OCI-LY3 (cell line): ENCODE measurements around the gene IMP3.

Experiments
- H2AFZ ChIP-seq: fragments of 200-600, 300-600 bp; shearing (Covaris generic); 2 replicates; pipeline ENCODE4 v1.6.0; 2014; ENCODE audit warnings: antibody characterized with exemption, low read depth, low read length
- H3K27ac ChIP-seq: fragments of 200-600, 300-600 bp; sonication (generic); 2 replicates; pipeline ENCODE4 v1.5.1; 2014; ENCODE audit warnings: mild to moderate bottlenecking, low read length, moderate library complexity, mixed read lengths
- H3K27me3 ChIP-seq: fragments of 200-600, 300-600 bp; sonication (generic); 2 replicates; pipeline ENCODE4 v1.6.1; 2014; ENCODE audit warnings: low read depth, low read length, mixed read lengths
- H3K36me3 ChIP-seq: fragments of 200-600, 300-600 bp; sonication (generic); replicated peaks from 2 replicates; pipeline ENCODE3; 2014; ENCODE audit warnings: low read depth, low read length, mixed read lengths
- H3K4me1 ChIP-seq: fragments of 300-600, 200-600 bp; sonication (generic); 2 replicates; pipeline ENCODE4 v1.6.1; 2014; ENCODE audit warnings: low read length, mixed read lengths
- H3K4me2 ChIP-seq: fragments of 200-600, 300-600 bp; sonication (generic); 2 replicates; pipeline ENCODE4 v1.6.1; 2014; ENCODE audit warnings: low read length, mixed read lengths
- H3K4me3 ChIP-seq: fragments of 300-600, 200-600 bp; sonication (generic); 2 replicates; pipeline ENCODE4 v1.5.1; 2014; ENCODE audit warnings: antibody characterized with exemption, mild to moderate bottlenecking, low read length, moderate library complexity
- H3K79me2 ChIP-seq: fragments of 300-600, 200-600 bp; shearing (Covaris generic); 2 replicates; pipeline ENCODE4 v1.6.1; 2014; ENCODE audit warnings: mild to moderate bottlenecking, low read length, mixed read lengths
- H3K9ac ChIP-seq: fragments of 300-600, 200-600 bp; shearing (Covaris generic); 2 replicates; pipeline ENCODE4 v1.6.0; 2014; ENCODE audit warnings: mild to moderate bottlenecking, low read length, moderate library complexity
- H3K9me3 ChIP-seq: fragments of 200-600, 300-600 bp; shearing (Covaris generic); 2 replicates; pipeline ENCODE4 v1.6.1; 2014; ENCODE audit warnings: low read length, mixed read lengths; ENCODE audit not compliant: insufficient read depth
- H4K20me1 ChIP-seq: fragments of 200-600, 300-600 bp; sonication (generic); 2 replicates; pipeline ENCODE4 v1.6.1; 2016; ENCODE audit warnings: low read length, mixed read lengths; ENCODE audit not compliant: insufficient read depth
- EZH2phosphoT487 ChIP-seq: fragments of 200-600 bp; shearing (Covaris generic); IDR thresholded peaks from 2 replicates; pipeline ENCODE4 v1.6.1; 2018; ENCODE audit warnings: antibody characterized with exemption, mixed run types, low read depth
- TF ChIP-seq, protein P1 (sequence below): fragments of 200-600, 300-600 bp; sonication (generic); IDR thresholded peaks from 2 replicates; pipeline ENCODE4 v1.5.1; 2014; ENCODE audit warnings: antibody characterized with exemption, low read length, low read depth

The IMP3 gene

DNA sequence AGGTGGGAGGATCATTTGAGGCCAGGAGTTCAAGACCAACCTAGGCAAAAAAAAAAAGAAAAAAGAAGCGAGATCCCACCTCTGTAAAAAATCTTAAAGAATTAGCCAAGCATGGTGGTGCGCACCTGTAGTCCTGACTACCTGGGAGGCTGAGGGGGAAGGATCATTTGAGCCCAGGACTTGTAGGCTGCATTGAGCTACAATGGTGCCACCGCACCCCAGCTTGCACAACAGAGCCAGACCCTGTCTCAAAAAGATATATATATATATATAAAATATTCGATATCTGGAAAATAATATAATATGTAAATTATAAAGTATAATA lies 1.1 kb upstream of the IMP3 start:
- H3K36me3 ChIP-seq = peaks cover 19% of the 10 kb centered on the region
- peak overlapping the region; percentile 89 for H3K4me3 ChIP-seq
- H3K79me2 ChIP-seq = peaks cover 36% of the 10 kb centered on the region
- H3K27me3 ChIP-seq = peaks cover 3% of the 10 kb centered on the region
- H3K9me3 ChIP-seq = no peaks in the 10 kb centered on the region
- TF ChIP-seq EZH2phosphoT487 = no peak
- TF ChIP-seq, protein P1, sequence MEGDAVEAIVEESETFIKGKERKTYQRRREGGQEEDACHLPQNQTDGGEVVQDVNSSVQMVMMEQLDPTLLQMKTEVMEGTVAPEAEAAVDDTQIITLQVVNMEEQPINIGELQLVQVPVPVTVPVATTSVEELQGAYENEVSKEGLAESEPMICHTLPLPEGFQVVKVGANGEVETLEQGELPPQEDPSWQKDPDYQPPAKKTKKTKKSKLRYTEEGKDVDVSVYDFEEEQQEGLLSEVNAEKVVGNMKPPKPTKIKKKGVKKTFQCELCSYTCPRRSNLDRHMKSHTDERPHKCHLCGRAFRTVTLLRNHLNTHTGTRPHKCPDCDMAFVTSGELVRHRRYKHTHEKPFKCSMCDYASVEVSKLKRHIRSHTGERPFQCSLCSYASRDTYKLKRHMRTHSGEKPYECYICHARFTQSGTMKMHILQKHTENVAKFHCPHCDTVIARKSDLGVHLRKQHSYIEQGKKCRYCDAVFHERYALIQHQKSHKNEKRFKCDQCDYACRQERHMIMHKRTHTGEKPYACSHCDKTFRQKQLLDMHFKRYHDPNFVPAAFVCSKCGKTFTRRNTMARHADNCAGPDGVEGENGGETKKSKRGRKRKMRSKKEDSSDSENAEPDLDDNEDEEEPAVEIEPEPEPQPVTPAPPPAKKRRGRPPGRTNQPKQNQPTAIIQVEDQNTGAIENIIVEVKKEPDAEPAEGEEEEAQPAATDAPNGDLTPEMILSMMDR = no peak
- peaks cover 18% of the 10 kb centered on the region for H4K20me1 ChIP-seq
- H3K9ac ChIP-seq = peak overlapping the region; percentile 79
- no peak overlapping the region for H2AFZ ChIP-seq
- H3K27ac ChIP-seq = peak overlapping the region; percentile 69
- H3K4me1 ChIP-seq = peaks cover 15% of the 10 kb centered on the region
- H3K4me2 ChIP-seq = peak overlapping the region; percentile 85

DNA sequence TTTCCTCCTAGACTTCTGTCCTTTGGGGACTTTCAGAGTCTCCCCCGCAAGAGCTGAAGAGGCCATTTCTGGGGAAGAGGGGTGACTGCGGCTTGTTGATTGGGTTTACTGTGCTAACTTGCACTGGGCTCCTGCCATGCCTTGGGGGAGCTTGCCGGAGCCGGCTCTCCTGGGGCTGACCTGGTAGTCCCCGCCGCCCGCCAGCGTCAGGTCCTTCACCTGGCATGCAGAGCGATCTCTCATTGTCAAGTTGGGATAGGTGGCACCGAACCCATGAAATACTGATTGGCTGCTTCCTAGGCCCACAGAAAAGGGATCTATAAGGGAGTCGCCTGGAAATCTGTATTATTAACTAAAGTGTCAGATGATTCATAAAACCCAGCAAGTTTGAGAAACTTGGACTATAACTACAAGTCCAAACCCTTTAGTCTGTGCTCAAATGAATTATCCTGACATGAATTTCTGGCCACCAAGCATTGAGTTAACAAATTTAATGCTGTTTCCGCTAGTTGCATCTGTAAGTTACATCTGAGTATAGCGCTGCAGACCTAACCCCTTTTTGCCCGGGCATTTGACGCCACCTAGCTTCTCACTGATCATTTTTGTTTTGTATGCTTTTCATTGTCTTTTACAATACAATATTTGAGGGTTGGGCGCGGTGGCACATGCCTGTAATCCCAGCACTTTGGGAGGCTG lies 607 bp upstream of the IMP3 start:
- Histone ChIP-seq H3K4me2 (peak overlapping the region; percentile 85), H3K27ac (peak overlapping the region; percentile 69), H3K4me1 (peaks cover 15% of the 10 kb centered on the region), H3K27me3 (no peaks in the 10 kb centered on the region), H3K36me3 (peaks cover 19% of the 10 kb centered on the region), H3K79me2 (peaks cover 41% of the 10 kb centered on the region), H3K9me3 (no peaks in the 10 kb centered on the region), H3K9ac (peak overlapping the region; percentile 79), H3K4me3 (peak overlapping the region; percentile 89), H2AFZ (peak overlapping the region; percentile 75), H4K20me1 (peaks cover 18% of the 10 kb centered on the region)
- TF ChIP-seq, protein P1 = peak; percentile 73
- TF ChIP-seq EZH2phosphoT487 = no peak

DNA sequence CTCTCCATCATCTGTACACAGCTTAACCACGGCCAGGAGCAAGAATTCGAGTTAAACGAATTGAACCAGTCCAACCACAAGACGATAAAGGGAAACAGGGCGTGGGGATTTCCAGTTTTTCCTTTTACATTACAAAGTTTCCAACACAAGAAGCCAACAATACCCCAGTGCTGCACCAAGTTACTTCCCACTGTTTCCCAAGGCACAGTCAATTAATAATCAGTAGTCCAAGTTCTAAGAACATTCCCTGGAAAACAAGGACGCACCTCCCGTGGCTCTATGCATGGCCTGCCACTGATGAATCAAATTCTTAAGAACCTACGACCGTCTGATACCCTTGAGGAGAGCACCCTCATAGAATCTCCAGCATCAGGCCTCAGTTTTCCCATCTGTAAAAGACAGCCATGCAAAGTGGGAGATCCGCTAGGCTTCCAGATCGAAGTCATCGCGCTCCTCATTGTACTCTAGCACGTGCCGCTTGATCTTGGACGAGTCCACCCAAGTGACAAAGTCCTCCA lies 774 bp downstream of the IMP3 start:
- no peak overlapping the region for H2AFZ ChIP-seq

DNA sequence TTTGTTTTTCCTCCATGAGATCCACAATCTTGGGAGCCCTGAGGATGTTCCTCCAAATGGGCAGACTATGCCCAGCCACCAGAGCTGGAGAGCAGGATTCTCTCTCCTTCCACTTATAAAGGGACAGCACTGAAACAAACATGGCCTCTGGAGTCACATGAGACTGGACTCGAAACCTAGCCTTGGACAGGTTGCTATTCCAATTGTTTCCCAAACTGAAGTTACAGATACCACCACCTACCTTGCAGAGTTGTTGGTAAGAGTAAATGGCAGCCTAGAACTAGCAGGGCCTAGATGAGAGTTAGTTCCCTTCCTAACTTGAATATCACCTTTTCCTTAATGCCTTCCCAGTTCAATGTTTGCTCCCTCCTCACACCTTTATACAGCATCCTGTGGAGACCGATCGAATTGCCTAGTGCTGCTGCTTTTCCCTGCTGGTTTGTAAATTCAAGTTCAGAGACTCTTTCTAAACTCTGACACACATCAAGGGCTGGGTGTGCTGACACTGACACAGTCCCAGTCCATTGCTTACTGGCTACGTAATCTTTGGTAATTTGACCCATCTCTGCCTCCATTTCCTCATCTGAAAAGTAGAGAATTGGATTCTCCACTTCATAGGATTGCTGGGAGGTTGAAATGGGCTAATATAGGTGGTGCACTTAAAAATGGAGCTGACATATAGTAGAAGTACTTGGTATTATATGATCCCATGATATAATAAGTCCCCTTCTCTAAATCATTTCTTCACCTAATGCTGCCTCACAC lies 2.6 kb downstream of the IMP3 start:
- Histone ChIP-seq H3K36me3 (peaks cover 19% of the 10 kb centered on the region), H3K27ac (no peak overlapping the region), H4K20me1 (peaks cover 18% of the 10 kb centered on the region), H3K9ac (no peak overlapping the region), H3K4me3 (no peak overlapping the region), H3K4me2 (no peak overlapping the region), H3K4me1 (peaks cover 15% of the 10 kb centered on the region), H3K27me3 (no peaks in the 10 kb centered on the region), H2AFZ (no peak overlapping the region), H3K79me2 (peaks cover 41% of the 10 kb centered on the region), H3K9me3 (no peaks in the 10 kb centered on the region)
- TF ChIP-seq, protein P1 = no peak
- TF ChIP-seq EZH2phosphoT487 = no peak

More for the DNA sequence above, 774 bp downstream of the IMP3 start:
- H3K4me1 ChIP-seq = peaks cover 15% of the 10 kb centered on the region
- peaks cover 41% of the 10 kb centered on the region for H3K79me2 ChIP-seq
- H4K20me1 ChIP-seq = peaks cover 18% of the 10 kb centered on the region
- H3K36me3 ChIP-seq = peaks cover 19% of the 10 kb centered on the region
- peak overlapping the region; percentile 89 for H3K4me3 ChIP-seq
- TF ChIP-seq, protein P1 = no peak
- no peak for TF ChIP-seq EZH2phosphoT487
- peak overlapping the region; percentile 96 for H3K4me2 ChIP-seq
- H3K27ac ChIP-seq = peak overlapping the region; percentile 72
- H3K27me3 ChIP-seq = no peaks in the 10 kb centered on the region
- H3K9me3 ChIP-seq = no peaks in the 10 kb centered on the region
- peak overlapping the region; percentile 84 for H3K9ac ChIP-seq
